ENCODE data around the gene XXYLT1.

Gene XXYLT1

DNA sequence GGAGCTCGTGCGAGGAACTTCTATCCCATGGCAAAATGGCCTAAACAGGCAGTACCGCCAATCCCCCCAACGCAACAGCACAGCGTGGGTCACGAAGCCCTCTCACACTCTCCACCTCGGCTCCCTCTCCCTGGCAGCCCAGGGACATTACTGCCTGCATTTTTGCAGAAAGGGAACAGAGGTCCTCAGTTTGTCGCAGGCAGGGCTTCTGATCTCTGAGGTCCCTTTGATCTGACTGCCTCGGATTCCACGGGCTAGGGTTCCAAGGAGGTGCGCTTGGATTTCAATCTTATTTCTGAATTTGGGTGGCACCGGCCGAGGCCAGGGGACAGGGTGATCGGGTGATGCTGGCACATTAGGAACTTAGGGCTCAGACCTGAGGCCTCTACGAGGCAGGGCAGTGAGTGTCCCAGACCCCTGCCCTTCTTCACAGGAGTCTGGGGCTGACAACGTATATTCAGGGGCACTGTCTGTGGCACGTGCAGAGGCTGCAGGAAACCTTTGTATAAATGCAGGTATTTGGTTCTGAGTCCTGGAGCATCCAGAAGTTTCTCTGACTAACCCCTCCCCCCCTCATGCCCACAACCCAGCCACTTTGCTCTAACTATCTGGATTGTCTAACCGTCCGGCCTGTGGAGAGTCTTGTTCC is 197.9 kb downstream of the XXYLT1 start:
- DNase-seq = no peak

GRCh38 chr3:195071916-195072820 is 198.8 kb downstream of the XXYLT1 start:
- no peak for DNase-seq

- DNase-seq = no peak
Measured at GRCh38 chr3:195071011-195071728, 199.8 kb downstream of the XXYLT1 start.

GRCh38 chr3:195070336-195070735 is 200.6 kb downstream of the XXYLT1 start:
- DNase-seq = no peak

GRCh38 chr3:195069501-195070251 is 201.3 kb downstream of the XXYLT1 start:
- DNase-seq = no peak

- no peak for DNase-seq
Measured at GRCh38 chr3:195068084-195069080, 202.6 kb downstream of the XXYLT1 start.

GRCh38 chr3:195066441-195066841 is 204.5 kb downstream of the XXYLT1 start:
- DNase-seq = no peak

DNA sequence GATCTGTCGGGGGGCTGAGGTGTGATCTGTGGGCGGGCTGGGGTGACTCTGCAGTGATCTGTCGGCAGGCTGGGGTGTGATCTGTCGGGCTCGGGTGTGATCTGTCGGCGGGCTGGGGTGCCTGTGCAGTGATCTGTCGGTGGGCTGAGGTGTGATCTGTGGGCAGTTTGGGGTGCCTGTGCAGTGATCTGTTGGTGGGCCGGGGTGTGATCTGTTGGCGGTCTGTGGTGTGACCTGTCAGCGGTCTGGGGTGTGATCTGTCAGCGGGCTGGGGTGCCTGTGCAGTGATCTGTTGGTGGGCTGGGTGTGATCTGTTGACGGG is 205.1 kb downstream of the XXYLT1 start:
- DNase-seq = no peak

- DNase-seq = no peak
Measured at GRCh38 chr3:195065142-195065863, 205.7 kb downstream of the XXYLT1 start.

- DNase-seq = no peak
Measured at GRCh38 chr3:195064300-195064931, 206.5 kb downstream of the XXYLT1 start.

GRCh38 chr3:195063581-195064193 is 207.3 kb downstream of the XXYLT1 start:
- DNase-seq = no peak

GRCh38 chr3:195062866-195063540 is 208.0 kb downstream of the XXYLT1 start:
- DNase-seq = no peak

GRCh38 chr3:195061756-195062655 is 209.0 kb downstream of the XXYLT1 start:
- no peak for DNase-seq

GRCh38 chr3:195060531-195061291 is 210.2 kb downstream of the XXYLT1 start:
- DNase-seq = no peak

DNA sequence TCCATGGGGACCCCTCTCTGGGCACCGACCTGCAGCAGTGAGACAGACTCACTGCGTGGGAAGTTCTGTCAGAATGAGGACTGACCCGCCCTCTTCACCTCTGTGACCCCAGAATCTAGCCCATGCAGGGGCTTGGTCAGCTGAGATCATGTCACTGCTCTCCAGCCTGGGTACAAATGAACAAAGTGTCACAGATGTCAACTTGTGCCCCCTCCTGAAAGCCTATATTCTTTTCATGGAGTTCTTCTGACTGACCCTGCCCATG is 210.8 kb downstream of the XXYLT1 start:
- DNase-seq = no peak

DNA sequence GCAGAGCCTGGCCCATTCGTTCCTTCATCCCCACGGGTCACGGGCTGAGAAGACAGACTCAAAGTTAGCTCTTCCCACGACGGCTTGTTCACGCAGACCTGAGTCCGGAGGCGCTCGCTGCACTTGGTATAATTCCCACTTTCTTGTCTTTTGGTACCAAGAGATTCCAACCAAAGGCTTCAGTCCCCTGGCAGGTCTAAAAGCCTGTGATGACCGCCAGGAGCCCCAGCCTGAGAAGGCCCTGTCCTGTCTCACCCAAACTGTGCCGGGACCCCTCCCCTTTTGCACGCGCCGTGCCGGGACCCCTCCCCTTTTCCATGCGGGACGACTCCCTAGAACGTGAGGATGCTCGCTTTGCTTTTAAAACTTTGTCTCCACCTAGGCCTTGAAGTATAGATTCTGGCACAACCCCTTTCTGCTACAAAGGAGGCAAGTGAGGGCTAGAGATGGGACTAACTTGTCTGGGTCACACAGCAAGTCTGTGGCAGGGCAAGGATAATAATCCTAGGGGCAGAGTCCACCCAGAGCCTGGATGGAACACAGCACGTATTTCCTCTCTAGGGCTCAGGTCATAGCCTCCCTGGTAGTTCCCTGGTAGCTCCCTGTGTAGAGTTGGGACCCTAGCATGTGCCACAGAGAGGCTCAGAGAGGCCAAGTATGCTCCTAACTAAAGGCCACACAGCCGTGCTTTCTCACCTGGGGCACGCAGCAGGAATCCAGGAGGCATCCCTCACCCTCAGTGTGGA is 211.3 kb downstream of the XXYLT1 start:
- no peak for DNase-seq

DNA sequence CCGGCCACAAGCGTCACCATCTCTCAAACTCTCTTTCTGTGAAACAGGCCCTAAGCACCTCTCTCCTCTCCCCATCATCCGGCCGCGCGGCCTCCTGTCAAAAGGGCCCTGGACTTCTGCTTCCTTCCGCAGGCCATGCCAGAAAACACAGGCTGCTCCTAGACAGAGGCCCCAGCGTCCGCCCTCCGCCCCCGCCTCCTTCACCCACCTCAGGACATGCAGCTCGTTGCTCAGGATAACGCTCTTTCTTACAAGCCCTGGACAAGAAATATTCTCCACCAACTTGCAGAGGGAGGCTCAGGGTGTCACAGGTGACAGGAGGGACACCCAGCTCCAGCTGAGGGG is 212.0 kb downstream of the XXYLT1 start:
- no peak for DNase-seq

Data from NCI-H1092 treated with DMSO at 0.1 percent for 48 hours (cell line).